ENCODE measurements around the gene HEBP2.

The HEBP2 gene

GRCh38 chr6:138434096-138434495, 30.1 kb downstream of the HEBP2 start:
- H3K27me3 ChIP-seq (ENCODE audit: control insufficient read depth in 3 of 3, insufficient read depth in 3 of 3, low read depth in 1 of 3, low read length in 3 of 3) = no peaks in the 10 kb centered on the region
- H3K4me3 ChIP-seq (ENCODE audit: low read length in 2 of 2) = no peak overlapping the region
- no peak overlapping the region for H4K91ac ChIP-seq (ENCODE audit: low read depth, low read length, poor library complexity)
- WGBS, 2 donors (ENCODE audit: extremely low coverage in 2 of 2, insufficient read length in 2 of 2, insufficient replicate concordance in 1 of 2) = no CpG with 5 or more reads among the region's 3 CpGs
- H3K14ac ChIP-seq (ENCODE audit: low read length) = no peak overlapping the region
- H2BK5ac ChIP-seq (ENCODE audit: low read length) = no peak overlapping the region
- no peak overlapping the region for H3K4ac ChIP-seq (ENCODE audit: low read length)
- peaks cover 0 to 8% of the 10 kb centered on the region in 2 donors for H3K4me1 ChIP-seq (ENCODE audit: control insufficient read depth in 2 of 2, insufficient read depth in 1 of 2, low read depth in 1 of 2, low read length in 2 of 2)
- H3K18ac ChIP-seq (ENCODE audit: low read length) = no peak overlapping the region
- H3K36me3 ChIP-seq (replicated peaks in 1 of 2; ENCODE audit: control insufficient read depth in 2 of 2, insufficient read depth in 2 of 2, low read length in 2 of 2) = peaks cover 8 to 96% of the 10 kb centered on the region in 2 donors
- no peak overlapping the region for H2BK15ac ChIP-seq (ENCODE audit: low read length)
- H2AK5ac ChIP-seq (ENCODE audit: low read depth, low read length) = no peak overlapping the region
- no peak overlapping the region for H2AFZ ChIP-seq (ENCODE audit: low read length)
- DNase-seq (ENCODE audit: low spot score) = no peak
- H4K8ac ChIP-seq (ENCODE audit: low read depth, low read length) = no peak overlapping the region
- no peak overlapping the region for H3K4me2 ChIP-seq (ENCODE audit: insufficient read depth, low read length, poor library complexity, severe bottlenecking)
- H3K9ac ChIP-seq (ENCODE audit: low read depth, low read length, poor library complexity) = no peak overlapping the region
- H3K79me1 ChIP-seq (ENCODE audit: low read depth, low read length) = no peaks in the 10 kb centered on the region
- H3K27ac ChIP-seq (replicated peaks; ENCODE audit: low read length) = no peak overlapping the region
- H3K9me3 ChIP-seq (replicated peaks in 1 of 2; ENCODE audit: control insufficient read depth in 2 of 2, insufficient read depth in 1 of 2, low read depth in 1 of 2, low read length in 2 of 2) = peaks cover 0 to 5% of the 10 kb centered on the region in 2 donors
- H3K23ac ChIP-seq (ENCODE audit: low read depth, low read length, poor library complexity) = no peak overlapping the region
- H2BK120ac ChIP-seq (ENCODE audit: low read depth, low read length) = no peak overlapping the region
- no peak overlapping the region for H2BK12ac ChIP-seq (ENCODE audit: low read length)

GRCh38 chr6:138434925-138435324, 30.9 kb downstream of the HEBP2 start:
- WGBS, 2 donors (ENCODE audit: extremely low coverage in 2 of 2, insufficient read length in 2 of 2, insufficient replicate concordance in 1 of 2) = no CpG with 5 or more reads among the region's 4 CpGs
- peaks cover 0 to 3% of the 10 kb centered on the region in 2 donors for H3K4me1 ChIP-seq (ENCODE audit: control insufficient read depth in 2 of 2, insufficient read depth in 1 of 2, low read depth in 1 of 2, low read length in 2 of 2)
- DNase-seq (ENCODE audit: low spot score) = no peak

GRCh38 chr6:138439546-138439945, 35.5 kb downstream of the HEBP2 start:
- Histone ChIP-seq H2BK5ac (ENCODE audit: low read length) (no peak overlapping the region), H4K8ac (ENCODE audit: low read depth, low read length) (no peak overlapping the region), H3K27me3 (ENCODE audit: control insufficient read depth in 3 of 3, insufficient read depth in 3 of 3, low read depth in 1 of 3, low read length in 3 of 3) (no peaks in the 10 kb centered on the region), H3K14ac (ENCODE audit: low read length) (no peak overlapping the region), H2BK12ac (ENCODE audit: low read length) (no peak overlapping the region), H3K4me1 (ENCODE audit: control insufficient read depth in 2 of 2, insufficient read depth in 1 of 2, low read depth in 1 of 2, low read length in 2 of 2) (no peaks in the 10 kb centered on the region), H3K79me1 (ENCODE audit: low read depth, low read length) (peaks cover 2% of the 10 kb centered on the region), H4K91ac (ENCODE audit: low read depth, low read length, poor library complexity) (no peak overlapping the region), H3K4ac (ENCODE audit: low read length) (no peak overlapping the region), H2BK15ac (ENCODE audit: low read length) (no peak overlapping the region), H2AFZ (ENCODE audit: low read length) (no peak overlapping the region), H3K4me2 (ENCODE audit: insufficient read depth, low read length, poor library complexity, severe bottlenecking) (no peak overlapping the region), H3K9ac (ENCODE audit: low read depth, low read length, poor library complexity) (no peak overlapping the region), H3K9me3 (replicated peaks in 1 of 2; ENCODE audit: control insufficient read depth in 2 of 2, insufficient read depth in 1 of 2, low read depth in 1 of 2, low read length in 2 of 2) (peaks cover 0 to 5% of the 10 kb centered on the region in 2 donors), H2AK5ac (ENCODE audit: low read depth, low read length) (no peak overlapping the region), H2BK120ac (ENCODE audit: low read depth, low read length) (no peak overlapping the region), H3K36me3 (replicated peaks in 1 of 2; ENCODE audit: control insufficient read depth in 2 of 2, insufficient read depth in 2 of 2, low read length in 2 of 2) (peaks cover 2 to 96% of the 10 kb centered on the region in 2 donors), H3K18ac (ENCODE audit: low read length) (no peak overlapping the region), H3K23ac (ENCODE audit: low read depth, low read length, poor library complexity) (no peak overlapping the region), H3K4me3 (ENCODE audit: low read length in 2 of 2) (no peak overlapping the region), H3K27ac (replicated peaks; ENCODE audit: low read length) (no peak overlapping the region)
- no CpG with 5 or more reads among the region's 7 CpGs for WGBS, 2 donors (ENCODE audit: extremely low coverage in 2 of 2, insufficient read length in 2 of 2, insufficient replicate concordance in 1 of 2)
- DNase-seq (ENCODE audit: low spot score) = no peak

More at GRCh38 chr6:138434925-138435324, 30.9 kb downstream of the HEBP2 start:
- Histone ChIP-seq H2AFZ (ENCODE audit: low read length) (no peak overlapping the region), H2BK120ac (ENCODE audit: low read depth, low read length) (no peak overlapping the region), H2AK5ac (ENCODE audit: low read depth, low read length) (no peak overlapping the region), H2BK5ac (ENCODE audit: low read length) (no peak overlapping the region), H2BK15ac (ENCODE audit: low read length) (no peak overlapping the region), H3K79me1 (ENCODE audit: low read depth, low read length) (no peaks in the 10 kb centered on the region), H4K8ac (ENCODE audit: low read depth, low read length) (no peak overlapping the region), H3K14ac (ENCODE audit: low read length) (no peak overlapping the region), H3K9me3 (replicated peaks in 1 of 2; ENCODE audit: control insufficient read depth in 2 of 2, insufficient read depth in 1 of 2, low read depth in 1 of 2, low read length in 2 of 2) (peaks cover 0 to 5% of the 10 kb centered on the region in 2 donors), H2BK12ac (ENCODE audit: low read length) (no peak overlapping the region), H3K27me3 (ENCODE audit: control insufficient read depth in 3 of 3, insufficient read depth in 3 of 3, low read depth in 1 of 3, low read length in 3 of 3) (no peaks in the 10 kb centered on the region), H3K4me2 (ENCODE audit: insufficient read depth, low read length, poor library complexity, severe bottlenecking) (no peak overlapping the region), H3K36me3 (replicated peaks in 1 of 2; ENCODE audit: control insufficient read depth in 2 of 2, insufficient read depth in 2 of 2, low read length in 2 of 2) (peaks cover 8 to 96% of the 10 kb centered on the region in 2 donors), H3K4me3 (ENCODE audit: low read length in 2 of 2) (no peak overlapping the region), H3K27ac (replicated peaks; ENCODE audit: low read length) (no peak overlapping the region), H3K9ac (ENCODE audit: low read depth, low read length, poor library complexity) (no peak overlapping the region), H3K23ac (ENCODE audit: low read depth, low read length, poor library complexity) (no peak overlapping the region), H3K4ac (ENCODE audit: low read length) (no peak overlapping the region), H4K91ac (ENCODE audit: low read depth, low read length, poor library complexity) (no peak overlapping the region), H3K18ac (ENCODE audit: low read length) (no peak overlapping the region)

- Histone ChIP-seq H3K36me3 (replicated peaks in 1 of 2; ENCODE audit: control insufficient read depth in 2 of 2, insufficient read depth in 2 of 2, low read length in 2 of 2) (peaks cover 2 to 96% of the 10 kb centered on the region in 2 donors), H3K18ac (ENCODE audit: low read length) (no peak overlapping the region), H3K14ac (ENCODE audit: low read length) (no peak overlapping the region), H2BK5ac (ENCODE audit: low read length) (no peak overlapping the region), H3K4me1 (ENCODE audit: control insufficient read depth in 2 of 2, insufficient read depth in 1 of 2, low read depth in 1 of 2, low read length in 2 of 2) (no peaks in the 10 kb centered on the region), H3K4me3 (ENCODE audit: low read length in 2 of 2) (no peak overlapping the region), H2BK15ac (ENCODE audit: low read length) (no peak overlapping the region), H3K79me1 (ENCODE audit: low read depth, low read length) (peaks cover 2% of the 10 kb centered on the region), H4K8ac (ENCODE audit: low read depth, low read length) (no peak overlapping the region), H3K4me2 (ENCODE audit: insufficient read depth, low read length, poor library complexity, severe bottlenecking) (no peak overlapping the region), H2BK12ac (ENCODE audit: low read length) (no peak overlapping the region), H3K4ac (ENCODE audit: low read length) (no peak overlapping the region), H3K27me3 (ENCODE audit: control insufficient read depth in 3 of 3, insufficient read depth in 3 of 3, low read depth in 1 of 3, low read length in 3 of 3) (no peaks in the 10 kb centered on the region), H4K91ac (ENCODE audit: low read depth, low read length, poor library complexity) (no peak overlapping the region), H3K9ac (ENCODE audit: low read depth, low read length, poor library complexity) (no peak overlapping the region), H3K23ac (ENCODE audit: low read depth, low read length, poor library complexity) (no peak overlapping the region), H2AK5ac (ENCODE audit: low read depth, low read length) (no peak overlapping the region), H2AFZ (ENCODE audit: low read length) (no peak overlapping the region), H3K27ac (replicated peaks; ENCODE audit: low read length) (no peak overlapping the region), H2BK120ac (ENCODE audit: low read depth, low read length) (no peak overlapping the region), H3K9me3 (replicated peaks in 1 of 2; ENCODE audit: control insufficient read depth in 2 of 2, insufficient read depth in 1 of 2, low read depth in 1 of 2, low read length in 2 of 2) (peaks cover 0 to 9% of the 10 kb centered on the region in 2 donors)
- no CpG with 5 or more reads among the region's 3 CpGs for WGBS, 2 donors (ENCODE audit: extremely low coverage in 2 of 2, insufficient read length in 2 of 2, insufficient replicate concordance in 1 of 2)
- DNase-seq (ENCODE audit: low spot score) = no peak
Observed at GRCh38 chr6:138440296-138440695, 36.3 kb downstream of the HEBP2 start.
